MM.1S (cell line): ENCODE measurements around the gene WASHC2C.
"Not testable (repeated sequence)": the region's sequence is repeated elsewhere in the genome, so short reads cannot be mapped to it uniquely, and the experiment has no call there.

Experiments
- EZH2 ChIP-seq: fragments of 300-600 bp; sonication (generic); optimal IDR thresholded peaks from 2 replicates; pipeline ENCODE3; 2017; ENCODE audit warnings: low read depth, mild to moderate bottlenecking, antibody characterized with exemption, low read length, mixed read lengths
- EZH2phosphoT487 ChIP-seq: fragments of 300-600 bp; sonication (generic); IDR thresholded peaks from 2 replicates; pipeline ENCODE4 v1.6.1; 2018; ENCODE audit warnings: antibody characterized with exemption, low read length
- TF ChIP-seq, protein P1 (sequence below): fragments of 300-600 bp; sonication (generic); IDR thresholded peaks from 2 replicates; pipeline ENCODE4 v1.5.1; 2016; ENCODE audit warnings: antibody characterized with exemption, low read length, mixed read lengths

DNA sequence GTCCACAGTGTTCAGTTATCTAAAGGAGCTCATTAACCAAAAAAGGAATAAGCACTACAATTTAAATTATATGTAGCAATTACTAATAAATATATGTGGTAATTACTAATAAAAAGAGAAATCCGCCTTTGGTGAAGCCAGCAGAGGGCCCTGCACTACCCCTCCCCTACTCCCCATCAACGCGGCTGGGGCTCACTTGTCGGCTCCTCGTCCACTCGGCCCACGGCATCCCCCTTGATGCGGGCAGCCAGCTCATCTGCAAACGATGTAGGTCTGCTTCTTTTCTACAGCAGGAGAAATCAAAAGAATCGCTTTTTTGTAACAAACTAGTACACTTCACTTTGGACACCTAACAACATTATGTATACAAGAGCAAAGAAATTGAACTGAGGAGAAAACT, 5.6 kb upstream of the WASHC2C start:
- TF ChIP-seq, protein P1, sequence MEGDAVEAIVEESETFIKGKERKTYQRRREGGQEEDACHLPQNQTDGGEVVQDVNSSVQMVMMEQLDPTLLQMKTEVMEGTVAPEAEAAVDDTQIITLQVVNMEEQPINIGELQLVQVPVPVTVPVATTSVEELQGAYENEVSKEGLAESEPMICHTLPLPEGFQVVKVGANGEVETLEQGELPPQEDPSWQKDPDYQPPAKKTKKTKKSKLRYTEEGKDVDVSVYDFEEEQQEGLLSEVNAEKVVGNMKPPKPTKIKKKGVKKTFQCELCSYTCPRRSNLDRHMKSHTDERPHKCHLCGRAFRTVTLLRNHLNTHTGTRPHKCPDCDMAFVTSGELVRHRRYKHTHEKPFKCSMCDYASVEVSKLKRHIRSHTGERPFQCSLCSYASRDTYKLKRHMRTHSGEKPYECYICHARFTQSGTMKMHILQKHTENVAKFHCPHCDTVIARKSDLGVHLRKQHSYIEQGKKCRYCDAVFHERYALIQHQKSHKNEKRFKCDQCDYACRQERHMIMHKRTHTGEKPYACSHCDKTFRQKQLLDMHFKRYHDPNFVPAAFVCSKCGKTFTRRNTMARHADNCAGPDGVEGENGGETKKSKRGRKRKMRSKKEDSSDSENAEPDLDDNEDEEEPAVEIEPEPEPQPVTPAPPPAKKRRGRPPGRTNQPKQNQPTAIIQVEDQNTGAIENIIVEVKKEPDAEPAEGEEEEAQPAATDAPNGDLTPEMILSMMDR: not testable (repeated sequence)
- TF ChIP-seq EZH2, EZH2phosphoT487: not testable (repeated sequence)
